OCI-LY3 (cell line): Measurements from ENCODE around the gene SF3B1.

ENCODE experiments used
- CTCF ChIP-seq: fragments of 200-600, 300-600 bp; sonication (generic); IDR thresholded peaks from 2 replicates; pipeline ENCODE4 v1.5.1; 2014; ENCODE audit warnings: antibody characterized with exemption, low read length, low read depth
- EZH2phosphoT487 ChIP-seq: fragments of 200-600 bp; shearing (Covaris generic); IDR thresholded peaks from 2 replicates; pipeline ENCODE4 v1.6.1; 2018; ENCODE audit warnings: antibody characterized with exemption, mixed run types, low read depth

GRCh38 chr2:197383825-197384224 is 51.0 kb downstream of the SF3B1 start:
- no peak for TF ChIP-seq CTCF
- no peak for TF ChIP-seq EZH2phosphoT487
